GM20431 (cell line): Measurements from ENCODE around the gene COL20A1.

Experiments
- in situ Hi-C: fragments of 300-500 bp; cut with MseI, MboI; formaldehyde crosslinking; loops from one replicate; pipeline ENCODE4 v1.15.0; 2020; ENCODE audit warnings: low sequenced_read_pairs; ENCODE audit not compliant: unreplicated experiment

COL20A1 gene

DNA sequence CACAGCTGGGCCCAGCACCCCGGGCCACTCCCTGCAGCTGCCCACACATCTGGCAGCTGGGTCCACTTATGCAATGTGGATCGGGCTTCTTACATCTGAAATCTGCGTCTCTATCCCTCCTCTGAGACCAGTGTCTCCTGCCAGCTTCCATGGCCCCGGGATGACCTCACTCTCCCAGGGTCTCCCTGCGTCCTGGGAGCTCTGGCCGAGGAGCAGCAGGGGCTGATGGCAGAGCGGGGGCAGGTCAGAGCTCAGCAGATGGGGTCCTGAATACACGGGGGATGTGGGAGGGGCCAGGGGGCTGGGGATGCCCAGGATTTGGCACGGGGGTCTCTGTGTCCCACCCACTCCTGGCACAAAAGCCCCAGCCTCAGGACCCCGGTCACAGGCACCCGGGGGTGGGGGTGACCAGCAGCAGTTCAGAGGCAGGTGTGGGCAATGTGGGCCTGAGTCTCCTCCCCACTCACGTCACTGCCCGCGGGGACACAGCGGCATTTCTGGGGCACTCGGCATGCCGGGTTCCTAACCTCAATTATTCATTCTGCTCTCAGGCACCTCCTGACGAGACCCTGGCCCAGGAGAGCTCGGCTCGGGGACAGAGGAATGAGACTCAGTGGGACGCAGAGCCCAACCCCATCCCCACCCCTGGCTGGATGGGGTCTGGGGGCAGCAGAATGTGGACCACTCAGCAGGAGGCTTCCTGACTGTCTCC lies 51.8 kb downstream of the COL20A1 start:
- in situ Hi-C loops: no loop called here

DNA sequence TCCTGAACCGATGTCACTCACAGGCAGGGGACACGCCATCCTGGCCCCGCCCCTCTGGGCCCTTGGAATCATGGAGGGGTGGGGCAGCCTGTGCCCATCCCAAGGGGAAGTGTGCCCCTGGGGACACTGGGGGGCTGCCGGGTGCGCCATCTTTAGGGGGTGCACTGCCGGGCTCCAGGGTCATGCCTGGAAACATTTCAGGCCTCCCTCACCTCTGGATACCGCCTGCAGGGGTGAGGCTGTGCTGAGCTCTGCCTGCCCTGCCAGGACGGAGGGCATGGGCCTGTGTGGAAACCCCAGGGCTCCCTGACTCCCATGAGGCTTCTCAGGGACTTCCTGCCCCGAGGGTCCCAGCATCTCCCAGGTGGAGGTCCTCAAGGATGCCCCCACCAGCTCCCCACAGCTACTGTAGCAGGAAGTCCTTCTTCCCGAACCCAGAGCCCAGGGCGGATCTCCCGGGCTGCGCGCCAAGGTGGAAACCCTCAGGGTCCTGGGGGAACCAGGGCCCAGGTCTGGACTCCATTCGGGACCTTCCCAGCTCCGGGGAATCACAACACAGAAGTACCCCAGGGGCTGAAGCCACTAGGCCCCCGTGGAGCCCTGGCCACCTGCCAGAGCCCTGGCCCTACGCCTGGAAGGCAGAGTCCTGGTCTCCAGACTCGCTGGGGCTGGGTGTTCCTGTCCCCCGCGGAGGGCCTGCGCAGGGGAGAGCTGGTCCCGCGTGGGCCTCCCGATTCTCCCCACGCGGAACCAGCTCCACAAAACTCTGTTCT lies 52.5 kb downstream of the COL20A1 start:
- in situ Hi-C loops: no loop called here

DNA sequence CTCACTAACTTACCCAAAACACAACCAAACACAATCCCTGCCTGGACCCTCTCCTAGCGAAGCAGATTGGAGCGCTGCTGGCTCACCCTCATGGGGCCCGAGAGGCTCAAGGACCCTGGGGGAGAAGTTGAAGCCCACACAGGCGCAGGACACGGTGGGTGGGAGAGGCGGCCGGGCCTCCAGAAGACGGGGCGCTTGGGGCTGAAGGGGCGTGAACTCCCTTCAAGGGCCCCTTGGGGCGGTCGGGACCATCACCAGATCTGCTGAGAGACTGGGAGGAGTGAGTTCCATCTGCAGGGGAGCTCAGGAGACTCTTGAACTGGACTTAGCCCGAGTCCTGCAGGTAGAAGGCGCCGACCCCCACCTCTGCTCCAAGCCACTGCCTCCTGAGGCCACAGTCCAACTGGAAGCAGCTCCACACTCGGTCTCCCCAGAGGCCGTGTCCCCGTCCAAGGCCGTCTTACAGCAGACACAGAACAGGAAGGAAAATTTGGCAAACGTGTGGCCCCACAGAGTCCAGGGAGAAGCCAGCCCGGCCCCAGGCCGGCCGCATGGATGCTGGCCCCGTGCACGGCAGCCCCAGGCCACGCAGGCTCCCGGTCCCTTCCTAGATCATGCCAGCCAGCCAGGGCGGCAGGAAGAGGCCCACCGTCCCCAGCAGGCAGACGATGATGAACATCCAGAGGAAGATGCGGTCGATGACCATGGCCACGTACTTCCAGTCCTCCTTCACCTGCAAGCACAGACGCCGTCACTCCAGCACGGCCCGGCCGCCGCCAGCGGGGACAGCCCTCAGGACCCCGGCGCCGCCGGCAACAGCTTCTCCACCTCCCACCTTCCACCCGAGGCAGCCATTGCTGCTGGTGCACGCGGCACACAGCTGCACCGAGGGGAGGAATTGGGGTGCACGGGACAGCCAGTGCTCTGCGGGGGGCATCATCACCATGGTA lies 53.4 kb downstream of the COL20A1 start:
- in situ Hi-C loops: no loop called here

DNA sequence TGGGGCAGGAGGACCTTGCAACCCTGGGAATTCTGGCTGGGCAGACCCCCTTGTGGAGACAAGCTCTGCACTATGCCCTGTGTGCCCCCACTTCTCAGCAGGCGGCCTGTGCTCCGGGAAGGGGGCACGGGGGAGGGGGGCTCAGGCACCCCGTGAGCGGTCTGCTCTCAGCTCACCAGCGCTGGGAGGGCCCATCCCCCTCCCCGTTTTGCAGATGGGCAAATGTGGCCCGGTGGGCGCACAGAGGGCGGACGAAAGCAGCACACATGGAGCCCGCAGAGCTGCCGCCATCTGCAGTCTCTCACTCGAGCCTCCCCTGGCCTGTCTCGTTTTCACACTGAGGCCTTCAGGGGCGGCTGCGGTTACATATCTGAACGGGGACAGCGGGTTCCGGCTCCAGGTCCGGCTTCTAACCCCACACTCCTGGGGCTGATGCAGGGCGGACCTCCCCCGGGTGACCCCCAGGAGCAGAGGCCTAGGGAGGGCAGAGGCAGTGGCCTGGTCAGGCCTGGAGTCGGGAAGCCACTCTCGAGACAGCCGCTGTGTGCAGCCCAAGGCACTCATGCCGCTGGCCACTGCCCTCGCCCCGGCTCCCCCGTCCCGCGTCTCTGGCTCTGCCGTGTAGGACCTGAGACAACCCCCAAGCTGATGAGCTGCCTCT lies 54.2 kb downstream of the COL20A1 start:
- in situ Hi-C loops: no loop called here

DNA sequence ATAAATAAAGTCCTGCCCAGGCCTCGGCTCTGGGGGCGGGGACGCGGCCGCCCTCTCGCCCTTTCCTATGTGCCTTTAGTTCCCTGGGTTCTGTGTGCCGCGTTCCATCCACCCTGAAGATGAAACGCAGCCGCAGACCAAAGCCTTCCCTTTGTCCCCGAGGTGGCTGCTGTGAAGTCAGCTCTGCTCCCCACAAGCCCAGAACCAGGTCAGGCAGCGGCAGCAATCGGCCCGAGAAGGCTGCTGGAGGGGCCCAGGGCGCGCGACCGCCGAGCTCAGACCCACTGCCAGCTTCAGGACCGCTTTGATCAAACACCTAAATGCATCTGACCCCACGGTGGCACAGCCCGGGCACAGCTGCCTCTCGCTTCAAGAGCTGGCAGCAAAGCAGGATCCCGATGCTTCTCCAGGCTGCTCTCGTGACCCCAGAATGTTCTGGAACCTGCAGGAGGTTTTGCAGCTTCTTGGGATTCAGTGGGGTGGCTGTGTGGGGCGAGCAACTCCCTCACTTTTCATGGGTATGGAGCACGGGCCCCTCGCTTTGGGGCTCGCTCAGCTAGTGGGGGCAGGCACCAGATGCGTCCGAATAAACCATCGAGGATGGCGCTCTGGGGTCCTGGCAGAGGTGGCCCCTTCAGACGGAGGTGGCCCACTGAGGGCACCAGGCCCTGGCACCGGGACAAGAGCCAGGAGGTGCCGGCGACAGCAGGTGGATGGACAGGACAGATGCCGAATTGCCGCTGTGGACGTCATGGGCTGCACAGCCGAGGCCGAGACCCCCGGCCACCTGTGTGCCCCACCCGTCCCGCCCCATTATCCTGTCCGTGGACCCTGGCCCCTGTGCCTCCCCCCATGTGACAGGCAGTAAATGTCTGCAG lies 55.2 kb downstream of the COL20A1 start:
- in situ Hi-C loops: no loop called here

DNA sequence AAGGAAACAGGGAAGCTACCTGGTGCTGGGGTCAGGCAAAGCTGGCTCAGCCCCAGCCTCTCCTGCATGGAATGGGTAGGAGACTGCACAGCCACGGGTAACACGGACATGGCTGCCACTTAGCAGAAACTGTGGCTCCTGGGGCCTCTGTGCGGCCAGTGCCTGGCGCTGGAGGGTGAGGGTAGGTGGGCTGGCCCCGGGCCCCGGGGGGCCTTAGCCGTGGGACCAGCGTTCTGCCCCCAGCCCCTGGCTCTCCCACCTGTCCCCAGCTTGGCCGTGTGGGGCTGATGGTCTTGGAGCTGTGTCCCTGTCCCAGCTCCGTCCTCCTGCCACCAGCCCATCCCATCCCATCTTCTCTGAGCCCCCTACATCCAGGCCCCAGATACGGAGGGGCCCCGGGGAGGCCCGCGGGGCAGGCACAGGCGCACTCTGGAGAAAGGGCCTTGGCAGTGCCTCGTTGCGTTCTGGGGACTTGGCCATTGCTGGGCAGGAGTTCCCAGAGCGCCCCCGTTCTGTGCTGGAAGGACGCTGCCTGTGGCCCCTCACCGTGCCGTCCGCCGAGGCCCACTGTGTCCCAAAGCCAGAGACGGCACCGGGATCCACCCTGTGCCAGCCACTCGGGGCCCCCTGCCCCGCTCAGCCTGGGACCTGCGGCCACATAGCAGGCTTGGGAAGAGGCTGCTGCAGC lies 56.0 kb downstream of the COL20A1 start:
- in situ Hi-C loops: no loop called here

DNA sequence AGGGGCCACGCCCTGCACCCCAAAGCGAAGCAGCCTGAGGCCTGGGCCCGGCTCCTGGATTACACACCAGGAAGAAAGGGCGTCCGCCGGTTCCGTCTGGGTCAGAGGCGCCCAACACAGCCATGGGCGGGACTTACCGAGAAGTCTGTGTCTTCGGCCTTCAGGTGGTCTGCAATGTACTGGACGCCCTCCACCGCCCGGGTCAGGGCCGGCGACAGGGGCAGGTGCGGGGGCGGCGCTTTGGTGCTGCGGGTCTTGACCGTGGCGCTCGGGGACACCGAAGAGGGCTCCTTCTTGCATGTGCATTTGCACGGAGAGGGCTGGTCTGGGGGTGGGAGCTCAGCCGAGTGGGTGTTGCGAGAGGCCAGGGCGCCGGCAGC lies 56.5 kb downstream of the COL20A1 start:
- in situ Hi-C loops: no loop called here

DNA sequence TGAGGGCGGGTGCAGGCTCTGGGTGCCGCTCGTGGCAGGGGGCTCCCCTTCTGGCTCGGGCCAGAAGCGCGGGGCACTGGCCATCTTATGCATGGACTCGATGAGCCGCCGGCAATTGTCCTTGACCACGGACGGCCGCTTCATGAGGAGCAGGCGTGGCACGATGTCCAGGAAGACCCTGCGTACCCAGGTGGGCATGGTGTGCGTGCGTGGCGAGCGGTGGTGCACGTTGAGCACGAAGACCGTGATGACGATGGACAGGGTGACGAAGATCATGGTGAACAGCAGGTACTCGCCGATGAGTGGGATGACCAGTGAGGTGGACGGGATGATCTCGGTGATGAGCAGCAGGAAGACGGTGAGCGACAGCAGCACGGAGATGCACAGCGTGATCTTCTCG lies 57.2 kb downstream of the COL20A1 start:
- in situ Hi-C loops: no loop called here

DNA sequence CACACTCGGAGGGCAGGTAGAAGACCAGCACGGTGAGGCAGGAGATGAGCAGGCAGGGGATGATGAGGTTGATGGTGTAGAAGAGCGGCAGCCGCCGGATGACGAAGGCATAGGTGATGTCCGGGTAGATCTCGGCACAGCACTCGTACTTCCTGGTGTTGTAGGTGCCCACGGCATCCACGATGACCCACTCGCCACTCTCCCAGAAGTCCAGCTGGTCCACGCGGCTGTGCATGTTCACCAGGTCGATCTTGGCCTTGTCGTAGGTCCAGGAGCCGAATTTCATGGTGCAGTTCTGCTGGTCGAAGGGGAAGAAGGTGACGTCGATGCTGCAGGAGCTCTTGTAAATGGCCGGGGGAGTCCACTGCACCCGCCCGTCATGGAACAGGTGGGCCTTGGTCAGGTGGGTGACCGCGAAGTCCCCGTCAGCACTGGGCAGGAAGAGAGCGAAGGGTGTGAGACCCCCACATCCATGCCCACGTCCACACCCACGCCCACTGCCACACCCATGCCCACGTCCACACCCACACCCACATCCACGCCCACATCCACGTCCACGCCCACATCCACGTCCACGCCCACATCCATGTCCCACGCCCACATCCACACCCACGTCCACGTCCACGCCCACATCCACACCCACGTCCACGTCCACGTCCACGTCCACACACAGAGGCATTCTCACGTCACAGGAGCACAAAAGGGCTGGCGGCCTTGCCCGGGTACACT lies 57.8 kb downstream of the COL20A1 start:
- in situ Hi-C loops: no loop called here

DNA sequence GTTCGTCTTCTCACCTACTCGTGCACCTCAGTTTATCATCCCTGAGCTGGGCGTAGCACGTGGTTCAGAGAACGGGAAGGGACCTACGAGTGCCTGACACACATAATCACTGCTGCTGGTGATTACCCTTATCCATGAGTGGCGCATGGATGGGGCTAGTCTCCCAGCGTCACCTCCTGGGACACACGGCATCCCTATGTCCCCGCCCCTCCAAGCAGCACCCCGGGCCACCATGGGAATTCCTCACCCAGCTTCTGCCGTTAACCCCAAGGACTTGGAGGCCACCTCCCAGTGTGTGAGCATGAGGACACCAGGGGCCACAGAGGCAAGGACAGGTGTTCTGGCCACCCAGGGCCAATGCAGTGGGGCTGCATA lies 58.3 kb downstream of the COL20A1 start:
- in situ Hi-C loops: no loop called here

DNA sequence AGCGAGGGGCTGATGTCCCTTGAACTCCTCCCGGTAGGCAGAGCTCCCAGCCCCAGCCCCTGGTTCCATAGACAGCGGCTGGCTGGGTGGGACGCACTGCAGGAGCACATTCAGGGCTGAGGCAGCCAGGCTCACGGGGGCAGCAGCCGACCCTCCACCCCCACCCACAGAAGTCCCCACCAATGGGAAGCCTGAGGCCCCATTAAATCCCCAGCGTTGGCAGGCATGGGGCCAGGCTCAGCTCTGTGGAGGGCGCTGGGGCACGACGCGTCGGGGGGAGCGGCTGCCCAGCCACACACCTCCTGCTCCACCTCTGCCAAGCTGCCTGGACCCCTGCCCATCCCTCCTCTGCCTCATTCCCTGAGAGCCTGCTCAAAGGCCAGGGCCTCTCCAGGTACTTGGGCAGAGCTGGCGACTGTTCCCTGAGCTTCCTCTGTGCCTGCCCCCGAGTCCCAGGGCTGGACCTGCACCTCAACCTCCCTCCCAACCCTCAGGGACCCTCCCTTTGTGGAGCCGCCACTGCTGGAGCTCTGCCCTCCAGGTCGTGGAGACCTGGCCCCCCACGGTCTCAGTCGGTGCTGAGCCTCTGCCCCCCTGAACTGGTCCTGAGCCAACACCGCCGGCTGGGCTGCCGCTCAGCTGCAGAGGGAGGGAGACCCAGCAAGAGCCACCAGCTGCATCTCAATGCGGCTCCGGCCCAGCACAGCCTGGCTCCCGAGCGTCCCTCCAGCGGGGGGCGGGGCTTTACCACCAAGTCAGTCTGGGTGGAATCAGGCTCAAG lies 59.0 kb downstream of the COL20A1 start:
- in situ Hi-C loops: no loop called here

DNA sequence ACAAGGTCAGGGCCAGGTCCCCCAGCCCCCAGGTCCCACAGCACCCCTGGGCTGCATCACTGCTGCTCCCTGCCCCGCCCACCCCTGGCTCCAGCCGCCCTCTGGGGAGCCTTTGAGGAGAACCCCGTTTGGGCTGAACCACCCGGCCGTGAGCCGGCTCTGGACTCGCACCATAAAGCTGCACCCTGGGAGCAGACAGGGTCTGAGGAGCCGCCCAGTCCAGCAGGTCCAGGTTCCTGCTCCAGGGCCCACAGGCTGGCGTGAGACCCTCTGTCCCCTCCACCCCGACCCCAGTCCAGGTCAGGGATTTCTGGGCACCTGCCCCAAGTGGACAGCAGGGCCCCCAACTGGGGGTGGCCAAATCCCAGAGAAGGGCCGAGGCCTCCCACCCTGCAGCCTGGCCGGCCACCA lies 59.8 kb downstream of the COL20A1 start:
- in situ Hi-C loops: no loop called here

DNA sequence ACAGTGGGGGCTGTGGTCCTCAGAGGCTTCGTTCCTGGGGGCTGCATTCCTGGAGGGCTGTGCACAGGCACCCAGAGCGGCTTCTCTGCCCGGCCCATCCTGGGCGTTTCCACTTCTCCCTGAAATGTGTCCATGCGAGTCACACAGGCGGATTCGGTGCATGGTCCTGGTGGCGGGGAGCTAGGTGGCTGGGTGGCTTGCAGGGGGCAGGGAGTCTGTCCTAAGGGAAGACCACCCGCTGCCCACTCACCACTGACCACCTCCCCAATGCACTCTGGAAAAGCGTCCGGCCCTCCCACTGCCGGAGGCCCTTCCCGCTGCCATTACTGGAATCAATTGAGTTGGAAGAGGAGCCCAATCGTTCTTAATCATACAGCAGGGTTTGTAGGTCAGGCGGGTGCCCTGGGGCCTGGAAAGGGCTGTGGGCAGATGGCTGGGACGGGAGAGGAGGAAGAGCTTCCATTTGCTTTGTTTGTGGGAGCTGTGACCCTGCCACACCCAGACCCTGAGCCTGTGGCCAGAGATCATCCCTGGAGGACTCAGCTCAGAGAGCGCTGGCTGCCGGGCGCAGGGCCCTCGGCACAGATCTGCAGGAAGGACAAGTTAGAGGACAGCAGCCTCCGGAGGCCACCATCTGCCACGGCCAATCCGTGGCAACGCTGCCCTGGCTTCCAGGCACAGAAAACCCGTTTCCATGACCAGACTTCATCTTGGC lies 61.8 kb downstream of the COL20A1 start:
- in situ Hi-C loops: no loop called here

DNA sequence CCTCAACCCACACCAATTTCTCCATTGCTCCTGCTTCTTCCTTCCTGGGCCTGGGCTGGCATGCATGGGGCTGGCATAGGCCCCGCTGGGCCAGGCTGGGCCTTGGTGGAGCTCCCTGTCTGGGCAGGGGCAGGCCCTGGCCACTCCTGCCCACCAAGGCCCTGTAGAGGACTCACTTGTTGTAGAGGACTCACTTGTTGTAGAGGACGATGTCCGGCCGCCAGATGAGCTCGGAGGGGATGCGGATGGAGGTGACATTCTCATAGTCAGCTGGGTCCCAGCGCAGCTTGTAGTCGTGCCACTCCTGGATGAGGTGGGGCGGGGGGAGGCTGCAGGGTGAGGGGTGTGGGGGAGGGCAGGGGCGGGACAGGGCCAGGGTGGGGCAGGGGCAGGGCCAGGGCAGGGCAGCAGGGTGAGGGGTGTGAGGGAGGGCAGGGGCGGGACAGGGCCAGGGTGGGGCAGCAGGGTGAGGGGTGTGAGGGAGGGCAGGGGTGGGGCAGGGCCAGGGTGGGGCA lies 62.9 kb downstream of the COL20A1 start:
- in situ Hi-C loops: no loop called here

DNA sequence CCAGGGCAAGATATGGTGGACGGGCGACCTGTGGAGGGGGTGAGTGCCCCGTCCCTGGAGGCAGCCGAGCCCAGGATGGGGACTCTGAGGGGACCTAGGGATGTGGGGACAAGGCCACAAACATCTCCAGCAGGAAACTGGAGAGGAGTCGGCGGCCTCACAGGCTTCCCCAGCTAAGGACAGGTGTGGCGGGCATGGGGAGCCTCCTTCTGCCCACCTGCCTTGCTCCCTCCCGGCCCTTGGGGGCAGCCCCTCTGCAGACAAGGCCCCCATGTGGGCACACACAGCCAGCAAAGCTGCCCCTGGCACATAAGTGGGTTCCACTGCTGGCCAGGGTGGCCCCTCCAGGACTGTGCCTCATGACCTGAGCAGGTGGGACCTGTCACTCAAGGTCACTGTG lies 63.5 kb downstream of the COL20A1 start:
- in situ Hi-C loops: no loop called here
